ENCODE results near the gene PIBF1.

DNA sequence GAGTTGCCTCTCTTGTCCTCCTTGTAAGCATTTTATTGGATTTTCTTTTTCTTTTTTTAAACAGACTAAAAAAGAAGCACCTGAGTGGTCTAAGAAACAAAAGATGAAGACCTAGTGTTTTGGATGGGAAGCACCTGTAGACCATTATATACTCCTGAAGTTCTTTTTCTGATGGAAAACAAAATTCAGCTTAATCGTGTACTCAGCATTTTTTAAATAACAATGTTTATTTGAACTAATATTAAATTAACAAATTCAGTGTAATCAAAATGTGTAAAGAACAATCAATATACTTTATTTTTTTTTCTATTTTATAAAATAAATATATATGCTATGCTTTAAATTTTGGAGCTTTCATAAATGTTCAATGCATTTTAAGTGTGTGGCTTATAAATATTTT lies 233.9 kb downstream of the PIBF1 start:
- TF ChIP-seq REST (IDR thresholded peaks at IDR 0.05) (no peak), RAD21 (IDR thresholded peaks at IDR 0.05) (no peak), ATF3 (IDR thresholded peaks at IDR 0.05) (no peak), YY1 (IDR thresholded peaks at IDR 0.05) (no peak), ZBTB33 (IDR thresholded peaks at IDR 0.05) (no peak), SP1 (IDR thresholded peaks at IDR 0.05) (no peak), FOXA1 (IDR thresholded peaks at IDR 0.05) (no peak), HNF4A (conservative IDR thresholded peaks at IDR 0.05) (no peak)
- TF ChIP-seq, protein P1, sequence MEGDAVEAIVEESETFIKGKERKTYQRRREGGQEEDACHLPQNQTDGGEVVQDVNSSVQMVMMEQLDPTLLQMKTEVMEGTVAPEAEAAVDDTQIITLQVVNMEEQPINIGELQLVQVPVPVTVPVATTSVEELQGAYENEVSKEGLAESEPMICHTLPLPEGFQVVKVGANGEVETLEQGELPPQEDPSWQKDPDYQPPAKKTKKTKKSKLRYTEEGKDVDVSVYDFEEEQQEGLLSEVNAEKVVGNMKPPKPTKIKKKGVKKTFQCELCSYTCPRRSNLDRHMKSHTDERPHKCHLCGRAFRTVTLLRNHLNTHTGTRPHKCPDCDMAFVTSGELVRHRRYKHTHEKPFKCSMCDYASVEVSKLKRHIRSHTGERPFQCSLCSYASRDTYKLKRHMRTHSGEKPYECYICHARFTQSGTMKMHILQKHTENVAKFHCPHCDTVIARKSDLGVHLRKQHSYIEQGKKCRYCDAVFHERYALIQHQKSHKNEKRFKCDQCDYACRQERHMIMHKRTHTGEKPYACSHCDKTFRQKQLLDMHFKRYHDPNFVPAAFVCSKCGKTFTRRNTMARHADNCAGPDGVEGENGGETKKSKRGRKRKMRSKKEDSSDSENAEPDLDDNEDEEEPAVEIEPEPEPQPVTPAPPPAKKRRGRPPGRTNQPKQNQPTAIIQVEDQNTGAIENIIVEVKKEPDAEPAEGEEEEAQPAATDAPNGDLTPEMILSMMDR (IDR thresholded peaks at IDR 0.05; ENCODE audit: low read depth, low read length, missing input control): no peak
- TF ChIP-seq, protein P2, sequence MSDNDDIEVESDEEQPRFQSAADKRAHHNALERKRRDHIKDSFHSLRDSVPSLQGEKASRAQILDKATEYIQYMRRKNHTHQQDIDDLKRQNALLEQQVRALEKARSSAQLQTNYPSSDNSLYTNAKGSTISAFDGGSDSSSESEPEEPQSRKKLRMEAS (IDR thresholded peaks at IDR 0.05): no peak
